Thoracic aorta (tissue), 2 donors: ENCODE data around the gene GULP1. TPM values are rescaled to one million over a fixed set of nuclear protein-coding genes. Genes with fewer than 3 reads are reported as not detected.
"Not testable (repeated sequence)": the region's sequence is repeated elsewhere in the genome, so short reads cannot be mapped to it uniquely, and the experiment has no call there.

ENCODE experiments used
- ATAC-seq: fragments of 150-250 bp; one replicate; pipeline ENCODE4 v1.8.0; 2017; ENCODE audit warnings: low read depth; ENCODE audit not compliant: insufficient number of reproducible peaks, low FRiP score
- DNase-seq: peaks from one replicate; pipeline ENCODE4 v3.0.0-alpha.2; 2020; ENCODE audit warnings: low spot score
- H3K27ac ChIP-seq, 2 donors: fragments of 200-600 bp; sonication (generic); 1 replicate in 1 of 2; 2 replicates in 1 of 2; pipeline ENCODE4 v1.5.1; 2016; ENCODE audit warnings: mild to moderate bottlenecking in 2 of 2, moderate library complexity in 2 of 2
- H3K27me3 ChIP-seq: fragments of 200-600 bp; sonication (generic); replicated peaks from 2 replicates; pipeline ENCODE4 v1.6.0; 2016; ENCODE audit warnings: mild to moderate bottlenecking; ENCODE audit not compliant: insufficient read depth
- H3K36me3 ChIP-seq: fragments of 200-600 bp; sonication (generic); one replicate; pipeline ENCODE4 v1.5.1; 2016
- H3K4me1 ChIP-seq, 2 donors: fragments of 200-600 bp; sonication (generic); 1 replicate in 1 of 2; 2 replicates in 1 of 2; pipeline versions ENCODE4 v1.5.1 to v1.6.0; 2016; ENCODE audit warnings: low read depth in 2 of 2, mild to moderate bottlenecking in 1 of 2; ENCODE audit not compliant: control insufficient read depth in 1 of 2
- H3K4me3 ChIP-seq: fragments of 200-600 bp; sonication (generic); 2 replicates; pipeline ENCODE4 v1.5.1; 2016; ENCODE audit warnings: mild to moderate bottlenecking
- H3K9me3 ChIP-seq: fragments of 200-600 bp; sonication (generic); 2 replicates; pipeline ENCODE4 v1.5.1; 2016
- total RNA-seq, 2 donors: library from RNA; depleted of rRNA; stranded (reverse); fragments of >200 nt; gene quantifications; one replicate each; pipeline versions ENCODE4 v1.1.0 to v1.2.3, GENCODE V29; 2016
- TF ChIP-seq, protein P1 (sequence below): fragments of 200-600 bp; sonication (generic); IDR thresholded peaks from one replicate; pipeline ENCODE4 v1.5.1; 2019; ENCODE audit warnings: antibody characterized with exemption

Gene GULP1
- total RNA-seq, 2 donors from 2014 or later: 64.0 to 80.9 TPM

DNA sequence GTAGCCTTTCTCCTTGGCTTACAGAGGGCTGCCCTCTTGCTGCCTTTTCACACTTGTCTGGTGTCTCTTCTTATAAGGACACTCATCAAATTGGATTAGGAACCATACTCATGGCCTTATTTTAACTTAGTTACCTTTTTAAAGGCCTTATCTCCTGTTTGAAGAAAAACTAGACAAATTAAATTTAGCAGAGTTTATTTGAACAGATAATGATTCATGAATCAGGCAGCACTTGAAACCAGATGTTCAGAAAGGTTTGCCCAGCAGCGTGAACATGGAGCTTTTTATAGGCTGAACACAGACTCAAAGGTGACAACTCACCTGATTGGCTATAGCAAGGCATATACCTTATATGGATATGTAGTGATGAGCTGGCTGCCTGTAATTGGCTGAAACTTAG is 238.0 kb downstream of the GULP1 start:
- Histone ChIP-seq H3K27ac (no peak overlapping the region), H3K9me3 (no peaks in the 10 kb centered on the region), H3K4me1 (peaks cover 11 to 24% of the 10 kb centered on the region in 2 donors), H3K36me3 (no peaks in the 10 kb centered on the region), H3K27me3 (no peaks in the 10 kb centered on the region), H3K4me3 (no peak overlapping the region)
- no peak for ATAC-seq
- no peak for DNase-seq
- TF ChIP-seq, protein P1, sequence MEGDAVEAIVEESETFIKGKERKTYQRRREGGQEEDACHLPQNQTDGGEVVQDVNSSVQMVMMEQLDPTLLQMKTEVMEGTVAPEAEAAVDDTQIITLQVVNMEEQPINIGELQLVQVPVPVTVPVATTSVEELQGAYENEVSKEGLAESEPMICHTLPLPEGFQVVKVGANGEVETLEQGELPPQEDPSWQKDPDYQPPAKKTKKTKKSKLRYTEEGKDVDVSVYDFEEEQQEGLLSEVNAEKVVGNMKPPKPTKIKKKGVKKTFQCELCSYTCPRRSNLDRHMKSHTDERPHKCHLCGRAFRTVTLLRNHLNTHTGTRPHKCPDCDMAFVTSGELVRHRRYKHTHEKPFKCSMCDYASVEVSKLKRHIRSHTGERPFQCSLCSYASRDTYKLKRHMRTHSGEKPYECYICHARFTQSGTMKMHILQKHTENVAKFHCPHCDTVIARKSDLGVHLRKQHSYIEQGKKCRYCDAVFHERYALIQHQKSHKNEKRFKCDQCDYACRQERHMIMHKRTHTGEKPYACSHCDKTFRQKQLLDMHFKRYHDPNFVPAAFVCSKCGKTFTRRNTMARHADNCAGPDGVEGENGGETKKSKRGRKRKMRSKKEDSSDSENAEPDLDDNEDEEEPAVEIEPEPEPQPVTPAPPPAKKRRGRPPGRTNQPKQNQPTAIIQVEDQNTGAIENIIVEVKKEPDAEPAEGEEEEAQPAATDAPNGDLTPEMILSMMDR: no peak

DNA sequence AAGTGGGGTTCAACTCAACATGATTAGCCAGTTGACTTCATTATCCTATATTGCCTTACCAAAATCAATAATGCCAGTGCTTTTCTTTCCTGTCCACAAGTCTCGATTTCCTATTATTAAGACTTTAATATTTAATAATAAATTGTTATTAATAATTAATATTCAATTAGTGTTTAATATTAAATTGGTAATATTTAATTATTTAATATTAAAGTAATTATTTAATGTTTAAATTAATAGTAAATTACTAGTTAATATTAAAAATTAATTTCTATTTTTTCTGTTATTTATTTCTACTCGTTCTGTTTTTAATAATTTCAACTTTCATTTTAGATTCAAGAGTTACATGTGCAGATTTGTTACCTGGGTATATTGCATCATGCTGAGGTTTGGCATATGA is 243.2 kb downstream of the GULP1 start:
- TF ChIP-seq, protein P1: no peak
- ATAC-seq (no peak), DNase-seq (no peak)
- Histone ChIP-seq H3K9me3 (no peaks in the 10 kb centered on the region), H3K36me3 (no peaks in the 10 kb centered on the region), H3K27me3 (no peaks in the 10 kb centered on the region), H3K27ac (no peak overlapping the region), H3K4me1 (no peaks in the 10 kb centered on the region), H3K4me3 (no peak overlapping the region)

DNA sequence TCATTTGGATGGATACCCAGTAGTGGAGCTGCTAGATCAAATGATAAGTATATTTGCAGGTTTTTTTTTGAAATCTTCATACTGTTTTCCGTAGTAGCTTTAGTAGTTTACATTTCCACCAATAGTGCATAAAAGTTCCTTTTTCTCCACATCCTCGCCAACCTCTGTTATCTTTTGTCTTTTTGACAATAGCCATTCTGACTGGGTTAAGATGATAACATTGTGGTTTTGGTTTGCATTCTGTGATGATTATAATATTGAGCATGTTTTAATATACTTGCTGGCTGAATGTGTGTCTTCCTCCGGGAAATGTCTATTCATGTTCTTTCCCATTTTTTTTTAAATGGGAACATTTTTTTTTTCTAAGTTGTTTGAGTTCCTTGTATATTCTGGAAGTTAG is 260.0 kb downstream of the GULP1 start:
- peaks cover 0 to 4% of the 10 kb centered on the region in 2 donors for H3K4me1 ChIP-seq
- DNase-seq (no peak), ATAC-seq (no peak)
- H3K36me3 ChIP-seq: no peaks in the 10 kb centered on the region
- no peak overlapping the region for H3K4me3 ChIP-seq
- no peaks in the 10 kb centered on the region for H3K9me3 ChIP-seq
- H3K27me3 ChIP-seq: no peaks in the 10 kb centered on the region
- no peak overlapping the region for H3K27ac ChIP-seq
- TF ChIP-seq, protein P1: no peak

DNA sequence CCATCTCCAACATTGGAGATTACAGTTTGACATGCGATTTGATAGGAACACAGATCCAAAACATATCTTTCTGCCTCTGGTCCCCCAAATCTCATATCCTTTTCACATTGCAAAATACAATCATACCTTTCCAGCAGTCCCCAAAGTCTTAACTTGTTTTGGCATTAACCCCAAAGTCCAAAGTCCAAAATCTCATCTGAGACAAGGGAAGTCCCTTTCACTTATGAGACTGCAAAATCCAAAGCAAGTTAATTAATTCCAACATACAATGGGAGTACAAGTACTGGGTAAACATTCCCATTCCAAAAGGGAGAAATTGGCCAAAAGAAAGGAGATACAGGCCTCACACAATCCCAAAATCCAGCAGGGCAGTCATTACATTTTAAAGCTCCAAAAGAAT is 265.4 kb downstream of the GULP1 start:
- no peaks in the 10 kb centered on the region for H3K9me3 ChIP-seq
- ATAC-seq: no peak
- no peaks in the 10 kb centered on the region for H3K36me3 ChIP-seq
- no peaks in the 10 kb centered on the region for H3K27me3 ChIP-seq
- H3K4me1 ChIP-seq: no peaks in the 10 kb centered on the region
- DNase-seq: no peak
- H3K27ac ChIP-seq: no peak overlapping the region
- TF ChIP-seq, protein P1: no peak
- no peak overlapping the region for H3K4me3 ChIP-seq

DNA sequence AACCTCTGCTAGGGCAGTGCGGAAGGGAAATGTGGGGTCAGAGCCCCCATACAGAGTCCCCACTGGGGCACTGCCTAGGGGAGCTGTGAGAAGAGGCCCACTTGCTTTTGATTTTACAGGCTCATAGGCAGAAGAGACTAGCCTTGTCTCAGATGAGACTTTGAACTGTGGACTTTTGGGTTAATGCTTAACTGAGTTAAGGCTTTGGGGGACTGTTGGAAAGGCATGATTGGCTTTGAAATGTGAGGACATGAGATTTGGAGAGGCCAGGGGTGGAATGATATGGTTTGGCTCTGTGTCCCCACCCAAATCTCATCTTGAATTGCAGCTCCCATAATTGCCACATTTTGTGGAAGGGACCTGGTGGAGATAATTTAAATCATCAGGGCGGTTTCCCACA is 267.8 kb downstream of the GULP1 start:
- ATAC-seq, H3K4me3 ChIP-seq, H3K4me1 ChIP-seq, H3K9me3 ChIP-seq, H3K36me3 ChIP-seq, H3K27ac ChIP-seq, H3K27me3 ChIP-seq, DNase-seq: not testable (repeated sequence)

DNA sequence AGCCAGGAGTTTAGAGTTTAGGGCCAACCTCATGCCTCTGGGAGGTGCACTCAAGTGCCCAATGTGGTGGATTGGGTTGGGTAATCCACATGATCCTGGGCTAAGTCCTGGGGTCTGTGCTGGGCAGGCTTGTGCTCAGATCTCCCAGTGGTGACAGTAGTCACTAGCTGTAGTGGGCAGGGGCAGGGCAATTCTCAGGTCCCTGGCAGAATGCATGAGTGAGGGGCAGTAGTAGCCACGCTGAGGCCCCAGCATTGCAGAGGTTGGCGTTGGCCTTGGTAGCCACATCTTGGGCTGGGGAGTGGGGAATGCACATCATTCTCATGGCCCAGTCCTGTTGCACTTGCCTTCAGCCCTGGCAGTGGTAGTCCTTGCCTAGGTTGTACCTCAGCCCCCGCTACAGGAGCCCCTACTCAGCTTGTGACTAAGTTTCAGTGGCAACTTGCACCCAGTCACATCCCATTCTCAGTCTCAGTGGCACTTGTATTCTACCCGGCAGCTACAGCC is 269.9 kb downstream of the GULP1 start:
- H3K9me3 ChIP-seq: no peaks in the 10 kb centered on the region
- no peaks in the 10 kb centered on the region for H3K36me3 ChIP-seq
- TF ChIP-seq, protein P1: no peak
- ATAC-seq (no peak), DNase-seq (no peak)
- no peaks in the 10 kb centered on the region for H3K27me3 ChIP-seq
- H3K27ac ChIP-seq: no peak overlapping the region
- no peaks in the 10 kb centered on the region for H3K4me1 ChIP-seq
- no peak overlapping the region for H3K4me3 ChIP-seq
